ENCODE data around the gene NOL11. TPM values are rescaled to one million over a fixed set of nuclear protein-coding genes. Genes with fewer than 3 reads are reported as not detected.
A peak's percentile ranks its signal among the peaks of the same experiment; 100 is the strongest.
"Not testable (repeated sequence)": the region's sequence is repeated elsewhere in the genome, so short reads cannot be mapped to it uniquely, and the experiment has no call there.

The NOL11 gene
- total RNA-seq, 1 donor from 2014 or later = 70.6 TPM

GRCh38 chr17:67716405-67716798 is 1.3 kb upstream of the NOL11 start:
- H3K27ac Mint-ChIP-seq = peak overlapping the region; percentile 99
- ChIA-PET POLR2A (interaction anchor here (0.6 to 1.7 kb wide), 4 partner anchors 37 to 318 kb away, joined by 3 to 5 read pairs (median 4); no protein-coding TSS in a partner anchor), CTCF (no interaction called here)
- H3K4me3 Mint-ChIP-seq = no peak overlapping the region
- no peak for ATAC-seq (ENCODE audit: low read depth)
- no peaks in the 10 kb centered on the region for H3K9me3 Mint-ChIP-seq
- intact Hi-C loops (cut with micrococcal nuclease) = no loop called here
- TF ChIP-seq CTCF (IDR thresholded peaks at IDR 0.05) = no peak
- H3K36me3 Mint-ChIP-seq (ENCODE audit: low read depth) = peaks cover 22% of the 10 kb centered on the region
- no peak for DNase-seq
- peaks cover 30% of the 10 kb centered on the region for H3K4me1 Mint-ChIP-seq
- H3K27me3 Mint-ChIP-seq = no peaks in the 10 kb centered on the region

GRCh38 chr17:67717192-67717623 is 528 bp upstream of the NOL11 start:
- DNase-seq = no peak
- ATAC-seq (ENCODE audit: low read depth) = no peak
- Mint-ChIP-seq H3K9me3 (no peaks in the 10 kb centered on the region), H3K4me1 (peaks cover 30% of the 10 kb centered on the region), H3K36me3 (ENCODE audit: low read depth) (peaks cover 30% of the 10 kb centered on the region), H3K4me3 (peak overlapping the region; percentile 100), H3K27ac (peak overlapping the region; percentile 99), H3K27me3 (no peaks in the 10 kb centered on the region)
- TF ChIP-seq CTCF (IDR thresholded peaks at IDR 0.05) = no peak
- intact Hi-C loops (cut with micrococcal nuclease) = loop anchor here (1.0 kb wide), 10 partner anchors 96 to 795 kb away; partner anchors contain the start of genes BPTF, HELZ, KPNA2 and PITPNC1
- ChIA-PET CTCF (no interaction called here), POLR2A (interaction anchor here (0.5 to 2.2 kb wide), 11 partner anchors 10 to 795 kb away, joined by 3 to 9 read pairs (median 4); partner anchors contain the start of genes BPTF, PITPNC1, PRKAR1A and WIPI1)

GRCh38 chr17:67718325-67718941 is 697 bp downstream of the NOL11 start:
- Mint-ChIP-seq H3K4me1 (peaks cover 30% of the 10 kb centered on the region), H3K4me3 (peak overlapping the region; percentile 100), H3K36me3 (ENCODE audit: low read depth) (peaks cover 40% of the 10 kb centered on the region), H3K27ac (peak overlapping the region; percentile 99), H3K9me3 (no peaks in the 10 kb centered on the region), H3K27me3 (no peaks in the 10 kb centered on the region)
- intact Hi-C loops (cut with micrococcal nuclease) = no loop called here
- ATAC-seq (ENCODE audit: low read depth) = no peak
- CTCF ChIA-PET = interaction anchor here (1.2 kb wide), 1 partner anchor 107 kb away, joined by 3 read pairs; the partner anchor contains the start of gene BPTF
- POLR2A ChIA-PET = interaction anchor here (0.8 to 2.2 kb wide), 10 partner anchors 14 to 794 kb away, joined by 3 to 9 read pairs (median 4); partner anchors contain the start of genes ARSG, BPTF, KPNA2 and PRKAR1A
- no peak for TF ChIP-seq CTCF (IDR thresholded peaks at IDR 0.05)
- DNase-seq = no peak

- H3K4me1 Mint-ChIP-seq = no peaks in the 10 kb centered on the region
- DNase-seq (no peak), ATAC-seq (ENCODE audit: low read depth) (no peak)
- no peak for TF ChIP-seq CTCF (IDR thresholded peaks at IDR 0.05)
- CTCF ChIA-PET = interaction anchor here (0.7 kb wide), 1 partner anchor 588 kb away, joined by 3 read pairs; no protein-coding TSS in a partner anchor
- H3K36me3 Mint-ChIP-seq (ENCODE audit: low read depth) = peaks cover 88% of the 10 kb centered on the region
- intact Hi-C loops (cut with micrococcal nuclease) = no loop called here
- no peak overlapping the region for H3K27ac Mint-ChIP-seq
- H3K9me3 Mint-ChIP-seq = no peaks in the 10 kb centered on the region
- POLR2A ChIA-PET = interaction anchor here (0.5 kb wide), 1 partner anchor 310 kb away, joined by 3 read pairs; the partner anchor contains the start of gene KPNA2
- H3K27me3 Mint-ChIP-seq = no peaks in the 10 kb centered on the region
- no peak overlapping the region for H3K4me3 Mint-ChIP-seq
Measured at GRCh38 chr17:67725373-67725791, 7.6 kb downstream of the NOL11 start.

GRCh38 chr17:67725807-67726206 is 8.1 kb downstream of the NOL11 start:
- TF ChIP-seq CTCF (IDR thresholded peaks at IDR 0.05) = no peak
- no peak overlapping the region for H3K27ac Mint-ChIP-seq
- H3K36me3 Mint-ChIP-seq (ENCODE audit: low read depth) = peaks cover 90% of the 10 kb centered on the region
- no peaks in the 10 kb centered on the region for H3K9me3 Mint-ChIP-seq
- H3K27me3 Mint-ChIP-seq = no peaks in the 10 kb centered on the region
- ATAC-seq (ENCODE audit: low read depth) = no peak
- ChIA-PET POLR2A (no interaction called here), CTCF (interaction anchor here (0.7 kb wide), 1 partner anchor 588 kb away, joined by 3 read pairs; no protein-coding TSS in a partner anchor)
- H3K4me1 Mint-ChIP-seq = no peaks in the 10 kb centered on the region
- DNase-seq = no peak
- no peak overlapping the region for H3K4me3 Mint-ChIP-seq
- intact Hi-C loops (cut with micrococcal nuclease) = no loop called here

- not testable (repeated sequence) for H3K27ac Mint-ChIP-seq
- POLR2A ChIA-PET = interaction anchor here (0.6 kb wide), 1 partner anchor 156 kb away, joined by 8 read pairs; no protein-coding TSS in a partner anchor
- H3K36me3 Mint-ChIP-seq (ENCODE audit: low read depth) = peaks cover 87% of the 10 kb centered on the region
Measured at GRCh38 chr17:67727152-67728039, 9.7 kb downstream of the NOL11 start.

More at GRCh38 chr17:67727152-67728039, 9.7 kb downstream of the NOL11 start:
- DNase-seq; ATAC-seq (ENCODE audit: low read depth); H3K27me3 Mint-ChIP-seq; H3K4me1 Mint-ChIP-seq; intact Hi-C loops (cut with micrococcal nuclease); H3K4me3 Mint-ChIP-seq; H3K9me3 Mint-ChIP-seq: not testable (repeated sequence)
- CTCF ChIA-PET = interaction anchor here (0.6 kb wide), 1 partner anchor 90 kb away, joined by 3 read pairs; no protein-coding TSS in a partner anchor
